CD4-positive, alpha-beta T cell (primary cell): Measurements from ENCODE around the gene DCLK1. TPM values are rescaled to one million over a fixed set of nuclear protein-coding genes. Genes with fewer than 3 reads are reported as not detected.

Source experiments
- ATAC-seq: fragments of 200-7000 bp; cut with Tn5 transposase; one replicate; pipeline ENCODE4 v1.10.0; 2022; ENCODE audit warnings: mild to moderate bottlenecking; ENCODE audit not compliant: poor library complexity
- CTCF ChIA-PET: fragments of 350-600 bp; sonication (Branson Sonifier 250); formaldehyde crosslinking; loops from one replicate; lab custom pipeline; 2021; ENCODE audit warnings: antibody characterized with exemption, inconsistent platforms; lab: Charles Lee
- POLR2A ChIA-PET: fragments of 350-600 bp; sonication (Branson Sonifier 250); formaldehyde crosslinking; loops from one replicate; lab custom pipeline; 2021; ENCODE audit warnings: antibody characterized with exemption, inconsistent platforms; lab: Charles Lee
- DNase-seq, 14 experiments: peaks; one replicate each; pipeline ENCODE4 v3.0.0-alpha.2; 2013 to 2020; ENCODE audit warnings: mixed read lengths in 2 of 14
- H3K27ac ChIP-seq, 2 donors: one replicate each; pipeline versions ENCODE4 v1.5.1 to v1.7.0; 2013; ENCODE audit warnings: low read length in 2 of 2, low read depth in 1 of 2, mild to moderate bottlenecking in 1 of 2
- H3K27me3 ChIP-seq, 2 experiments: 1 replicate in 1 of 2; 2 replicates in 1 of 2; pipeline versions ENCODE4 v1.6.1 to v1.7.0; 2013; ENCODE audit warnings: low read length in 2 of 2, control low read depth in 1 of 2, mild to moderate bottlenecking in 1 of 2, moderate library complexity in 1 of 2; ENCODE audit not compliant: insufficient read depth in 2 of 2, control insufficient read depth in 1 of 2
- H3K36me3 ChIP-seq: one replicate; pipeline ENCODE4 v1.6.1; 2013; ENCODE audit warnings: low read length, control low read depth; ENCODE audit not compliant: insufficient read depth
- H3K4me1 ChIP-seq: one replicate; pipeline ENCODE4 v1.6.1; 2013; ENCODE audit warnings: low read length, control low read depth; ENCODE audit not compliant: insufficient read depth
- H3K4me3 ChIP-seq: one replicate; pipeline ENCODE4 v1.5.1; 2013; ENCODE audit warnings: mild to moderate bottlenecking, low read length, moderate library complexity
- H3K9me3 ChIP-seq, 2 experiments: 1 replicate in 1 of 2; 2 replicates in 1 of 2; pipeline versions ENCODE4 v1.6.1 to v1.7.0; 2013; ENCODE audit warnings: low read length in 2 of 2, mild to moderate bottlenecking in 2 of 2, control low read depth in 1 of 2, moderate library complexity in 1 of 2; ENCODE audit not compliant: control insufficient read depth in 1 of 2, insufficient read depth in 1 of 2
- H3K27ac Mint-ChIP-seq: one replicate; pipeline ENCODE4 v1.8.0; 2020; ENCODE audit warnings: mixed read lengths
- H3K27me3 Mint-ChIP-seq: one replicate; pipeline ENCODE4 v1.8.0; 2021; ENCODE audit warnings: mixed read lengths
- H3K36me3 Mint-ChIP-seq: one replicate; pipeline ENCODE4 v1.8.0; 2021; ENCODE audit warnings: low read depth, mixed read lengths
- H3K4me1 Mint-ChIP-seq: one replicate; pipeline ENCODE4 v1.8.0; 2021; ENCODE audit warnings: low read depth, mixed read lengths
- H3K4me3 Mint-ChIP-seq: one replicate; pipeline ENCODE4 v1.8.0; 2020; ENCODE audit warnings: mild to moderate bottlenecking, mixed read lengths
- H3K9me3 Mint-ChIP-seq: one replicate; pipeline ENCODE4 v1.8.0; 2020; ENCODE audit warnings: mixed read lengths
- intact Hi-C, 2 experiments: fragments of 100-400 bp; cut with DNase I in 1 of 2; cut with micrococcal nuclease in 1 of 2; formaldehyde crosslinking; loops; one replicate each; pipeline versions ENCODE4 v1.15.1 to v1.9.0; 2023 to 2025; cut with DNase I, micrococcal nuclease
- total RNA-seq, 174 experiments: library from RNA in 2 of 174; stranded (reverse) in 2 of 174; gene quantifications; one replicate each; pipeline ENCODE4 v1.2.3 and lab custom pipeline; 2021 to 2026
- TF ChIP-seq, protein P1 (sequence below): fragments of 200-600 bp; IDR thresholded peaks from one replicate; pipeline ENCODE4 v1.8.0; 2022; ENCODE audit warnings: antibody characterized with exemption, mild to moderate bottlenecking

DCLK1 gene
- total RNA-seq, 2 experiments from 2014 or later = not detected

DNA sequence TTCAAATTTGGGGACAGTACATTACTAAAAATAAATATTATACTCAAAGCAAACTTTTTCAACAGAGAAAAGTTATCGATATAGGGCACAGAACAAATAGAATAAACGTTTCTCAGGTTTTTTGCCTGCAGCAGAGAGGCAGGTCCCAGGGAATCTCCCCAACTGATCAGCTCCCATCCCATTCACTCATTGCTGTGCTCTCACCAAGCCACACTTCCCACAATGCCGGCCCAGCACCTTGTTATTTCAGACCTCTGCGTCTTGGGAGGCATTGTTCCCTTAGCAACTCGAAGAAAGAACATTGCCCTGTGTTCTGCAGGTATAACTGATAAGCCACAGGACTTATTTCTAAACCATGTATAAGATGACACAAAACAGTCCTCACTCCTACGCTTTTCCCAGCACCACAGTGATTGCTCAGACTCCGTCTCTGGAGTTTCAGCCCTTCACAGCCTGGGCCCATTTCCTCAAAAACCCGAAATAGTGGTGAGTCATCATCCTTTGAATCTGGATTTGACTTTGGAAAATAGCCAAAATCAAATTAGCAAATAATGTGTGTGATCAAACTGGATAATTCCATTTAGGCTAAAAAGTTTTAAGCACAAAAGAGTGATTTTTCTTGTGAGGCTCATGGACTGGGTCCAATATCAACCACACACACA is 100.4 kb downstream of the DCLK1 start:
- POLR2A ChIA-PET = no interaction called here
- CTCF ChIA-PET = no interaction called here
- Mint-ChIP-seq H3K4me3 (no peak overlapping the region), H3K27me3 (no peaks in the 10 kb centered on the region), H3K27ac (no peak overlapping the region), H3K4me1 (no peaks in the 10 kb centered on the region), H3K9me3 (peaks cover 5% of the 10 kb centered on the region), H3K36me3 (no peaks in the 10 kb centered on the region)
- H3K27ac ChIP-seq = no peak overlapping the region
- no peaks in the 10 kb centered on the region for H3K4me1 ChIP-seq
- TF ChIP-seq, protein P1, sequence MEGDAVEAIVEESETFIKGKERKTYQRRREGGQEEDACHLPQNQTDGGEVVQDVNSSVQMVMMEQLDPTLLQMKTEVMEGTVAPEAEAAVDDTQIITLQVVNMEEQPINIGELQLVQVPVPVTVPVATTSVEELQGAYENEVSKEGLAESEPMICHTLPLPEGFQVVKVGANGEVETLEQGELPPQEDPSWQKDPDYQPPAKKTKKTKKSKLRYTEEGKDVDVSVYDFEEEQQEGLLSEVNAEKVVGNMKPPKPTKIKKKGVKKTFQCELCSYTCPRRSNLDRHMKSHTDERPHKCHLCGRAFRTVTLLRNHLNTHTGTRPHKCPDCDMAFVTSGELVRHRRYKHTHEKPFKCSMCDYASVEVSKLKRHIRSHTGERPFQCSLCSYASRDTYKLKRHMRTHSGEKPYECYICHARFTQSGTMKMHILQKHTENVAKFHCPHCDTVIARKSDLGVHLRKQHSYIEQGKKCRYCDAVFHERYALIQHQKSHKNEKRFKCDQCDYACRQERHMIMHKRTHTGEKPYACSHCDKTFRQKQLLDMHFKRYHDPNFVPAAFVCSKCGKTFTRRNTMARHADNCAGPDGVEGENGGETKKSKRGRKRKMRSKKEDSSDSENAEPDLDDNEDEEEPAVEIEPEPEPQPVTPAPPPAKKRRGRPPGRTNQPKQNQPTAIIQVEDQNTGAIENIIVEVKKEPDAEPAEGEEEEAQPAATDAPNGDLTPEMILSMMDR = no peak
- H3K9me3 ChIP-seq = peaks cover 0 to 8% of the 10 kb centered on the region in 2 experiments
- intact Hi-C loops = no loop called here
- no peak overlapping the region for H3K4me3 ChIP-seq
- H3K27me3 ChIP-seq = no peaks in the 10 kb centered on the region
- H3K36me3 ChIP-seq = no peaks in the 10 kb centered on the region
- DNase-seq (no peak), ATAC-seq (no peak)

DNA sequence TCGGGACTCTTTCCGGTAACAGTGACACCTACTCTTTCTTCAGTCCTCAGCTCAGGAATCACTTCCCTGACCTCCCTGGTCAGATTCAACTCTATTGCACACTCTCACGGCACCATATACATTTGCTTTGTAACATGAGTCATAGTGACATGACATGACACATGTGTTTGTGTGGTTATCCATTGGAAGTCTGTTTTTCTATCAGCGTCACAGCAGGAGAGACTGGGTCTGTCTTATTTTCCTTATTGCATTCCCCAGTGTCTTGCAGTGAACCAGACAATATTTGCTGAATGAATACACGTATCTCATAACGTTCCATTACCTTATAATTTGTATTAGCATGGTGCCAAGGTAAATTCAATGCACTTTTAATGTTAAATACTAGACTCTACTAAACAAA is 102.0 kb downstream of the DCLK1 start:
- H3K27me3 ChIP-seq = no peaks in the 10 kb centered on the region
- intact Hi-C loops = no loop called here
- TF ChIP-seq, protein P1 = no peak
- no peak for DNase-seq
- no peak overlapping the region for H3K27ac ChIP-seq
- no peak for ATAC-seq
- H3K4me1 ChIP-seq = no peaks in the 10 kb centered on the region
- no peaks in the 10 kb centered on the region for H3K4me1 Mint-ChIP-seq
- peaks cover 0 to 8% of the 10 kb centered on the region in 2 experiments for H3K9me3 ChIP-seq
- H3K4me3 Mint-ChIP-seq = no peak overlapping the region
- ChIA-PET CTCF (no interaction called here), POLR2A (no interaction called here)
- H3K36me3 Mint-ChIP-seq = no peaks in the 10 kb centered on the region
- H3K27ac Mint-ChIP-seq = no peak overlapping the region
- no peaks in the 10 kb centered on the region for H3K27me3 Mint-ChIP-seq
- no peak overlapping the region for H3K4me3 ChIP-seq
- H3K9me3 Mint-ChIP-seq = peaks cover 5% of the 10 kb centered on the region
- no peaks in the 10 kb centered on the region for H3K36me3 ChIP-seq

DNA sequence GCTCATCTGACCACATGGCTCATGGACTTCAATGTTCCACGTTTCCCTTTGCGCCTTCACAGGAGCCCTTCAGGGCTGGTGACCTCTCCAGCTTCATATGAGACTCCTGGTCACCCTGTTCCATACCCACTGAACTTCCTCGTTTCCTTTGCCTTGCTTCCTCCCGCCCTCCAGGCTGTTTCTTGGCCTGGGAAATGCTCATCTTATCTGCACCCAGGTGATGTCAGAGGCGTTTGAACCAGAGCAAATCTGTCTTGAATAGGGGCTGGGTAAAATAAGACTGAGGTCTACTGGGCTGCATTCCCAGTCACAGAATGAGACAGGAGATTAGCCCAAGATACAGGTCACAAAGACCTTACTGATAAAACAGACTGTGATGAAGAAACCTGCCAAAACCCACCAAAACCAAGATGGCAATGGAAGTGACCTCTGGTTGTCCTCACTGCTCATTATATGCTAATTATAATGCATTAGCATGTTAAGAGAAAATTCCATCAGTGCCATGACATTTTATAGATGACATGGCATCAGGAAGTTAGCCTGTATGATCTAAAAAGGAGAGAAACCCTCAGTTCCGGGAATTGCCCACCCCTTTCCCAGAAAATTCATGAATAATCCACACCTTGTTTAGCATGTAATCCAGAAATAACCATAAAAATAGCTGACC is 102.7 kb downstream of the DCLK1 start:
- POLR2A ChIA-PET = no interaction called here
- H3K9me3 Mint-ChIP-seq = peaks cover 6% of the 10 kb centered on the region
- DNase-seq (no peak), ATAC-seq (no peak)
- Histone ChIP-seq H3K4me1 (no peaks in the 10 kb centered on the region), H3K27ac (no peak overlapping the region), H3K27me3 (no peaks in the 10 kb centered on the region), H3K4me3 (no peak overlapping the region), H3K9me3 (peaks cover 0 to 12% of the 10 kb centered on the region in 2 experiments), H3K36me3 (no peaks in the 10 kb centered on the region)
- H3K27ac Mint-ChIP-seq = no peak overlapping the region
- TF ChIP-seq, protein P1 = no peak
- CTCF ChIA-PET = no interaction called here
- no peak overlapping the region for H3K4me3 Mint-ChIP-seq
- no peaks in the 10 kb centered on the region for H3K4me1 Mint-ChIP-seq
- intact Hi-C loops = no loop called here
- H3K36me3 Mint-ChIP-seq = no peaks in the 10 kb centered on the region
- H3K27me3 Mint-ChIP-seq = no peaks in the 10 kb centered on the region
